ENCODE measurements around the gene TMEM245.

Gene TMEM245

DNA sequence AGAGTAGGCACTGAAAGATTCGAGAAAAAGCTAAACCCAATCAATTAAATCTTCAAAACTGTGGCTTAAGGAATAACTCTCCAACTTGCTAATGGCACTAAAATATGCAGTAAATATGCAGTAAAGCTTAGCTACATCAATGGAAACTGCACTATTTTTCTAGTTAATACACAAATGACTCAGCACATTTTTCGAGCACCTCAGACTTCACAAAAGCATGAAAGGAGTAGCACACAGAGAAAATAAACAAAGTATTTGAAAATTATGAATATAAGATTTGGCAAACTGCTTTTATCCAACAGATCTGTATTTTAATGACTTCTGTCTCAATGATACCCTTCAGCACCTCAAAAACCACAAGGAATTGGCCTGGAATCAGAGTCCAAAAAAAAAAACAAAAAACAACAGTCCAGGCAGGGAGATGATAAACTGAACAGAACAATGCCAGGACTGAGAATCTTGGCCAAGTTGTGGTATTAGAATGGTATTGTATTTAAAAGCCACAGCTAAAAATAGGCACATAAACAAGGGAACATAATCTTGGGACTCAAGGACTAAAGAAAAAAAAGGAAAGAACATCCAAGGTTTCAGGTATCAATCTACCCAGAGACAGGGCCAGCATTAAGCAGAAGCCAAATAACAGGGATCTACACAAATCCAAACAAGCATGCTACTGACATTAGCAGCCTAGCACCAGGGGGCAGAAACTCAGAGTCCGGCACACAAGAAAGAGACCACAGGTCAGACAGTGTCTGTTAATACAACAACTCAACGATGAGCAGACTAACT is 21.4 kb downstream of the TMEM245 start:
- TF ChIP-seq CTCF (IDR thresholded peaks at IDR 0.05; ENCODE audit: low read depth, low read length), result peak; percentile 7
- TF ChIP-seq POLR2A (IDR thresholded peaks at IDR 0.05; ENCODE audit: extremely low read depth, insufficient read length), result no peak
- no peak for TF ChIP-seq MYC (IDR thresholded peaks at IDR 0.05; ENCODE audit: low read depth, low read length)
- no peak overlapping the region for H3K4me3 ChIP-seq (ENCODE audit: low read depth, low read length)
- DNase-seq (ENCODE audit: low read depth), result no peak

DNA sequence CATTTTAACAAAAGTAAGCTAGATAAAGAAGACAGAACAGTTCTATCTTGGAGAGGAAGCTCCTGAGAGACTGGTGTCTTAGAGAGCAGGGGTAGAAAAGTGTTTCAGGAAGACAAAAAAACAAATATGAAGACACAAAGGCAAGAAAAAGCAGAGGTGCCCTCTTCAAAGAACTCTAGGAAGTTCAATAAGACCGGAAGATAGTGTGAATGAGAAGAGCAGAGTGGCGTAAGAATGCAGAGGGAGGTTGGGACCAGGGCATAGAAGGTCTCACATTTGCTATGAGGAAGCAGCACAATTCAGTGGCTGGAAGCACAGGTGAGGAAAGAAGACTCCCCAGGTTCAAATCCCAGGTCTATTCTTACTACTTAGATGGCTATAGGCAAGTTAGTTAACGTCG is 22.6 kb downstream of the TMEM245 start:
- no peak for DNase-seq (ENCODE audit: low read depth)
- TF ChIP-seq MYC (IDR thresholded peaks at IDR 0.05; ENCODE audit: low read depth, low read length) (no peak), POLR2A (IDR thresholded peaks at IDR 0.05; ENCODE audit: extremely low read depth, insufficient read length) (no peak), CTCF (IDR thresholded peaks at IDR 0.05; ENCODE audit: low read depth, low read length) (no peak)
- TF ChIP-seq, protein P1, sequence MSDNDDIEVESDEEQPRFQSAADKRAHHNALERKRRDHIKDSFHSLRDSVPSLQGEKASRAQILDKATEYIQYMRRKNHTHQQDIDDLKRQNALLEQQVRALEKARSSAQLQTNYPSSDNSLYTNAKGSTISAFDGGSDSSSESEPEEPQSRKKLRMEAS (IDR thresholded peaks at IDR 0.05; ENCODE audit: low read depth, low read length), result no peak
- no peak overlapping the region for H3K4me3 ChIP-seq (ENCODE audit: low read depth, low read length)

DNA sequence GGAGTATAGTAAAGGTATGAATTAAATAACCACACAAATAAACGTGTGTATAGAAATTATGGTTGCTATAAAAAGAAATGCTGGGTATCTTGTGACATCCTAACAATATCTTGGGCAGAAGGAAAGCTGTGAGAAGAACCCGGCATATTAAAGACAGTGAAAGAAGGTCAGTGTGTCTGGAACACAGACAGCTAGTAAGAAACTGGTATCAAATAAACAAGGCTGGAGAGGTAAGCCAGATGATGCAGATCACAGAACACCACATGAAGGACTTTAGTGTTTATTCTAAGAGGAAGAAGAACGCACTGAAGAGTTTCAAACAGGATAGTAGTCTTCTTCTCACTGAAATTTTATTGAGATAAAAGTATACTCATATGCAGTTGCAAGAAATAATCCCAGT is 24.4 kb downstream of the TMEM245 start:
- TF ChIP-seq POLR2A (IDR thresholded peaks at IDR 0.05; ENCODE audit: extremely low read depth, insufficient read length), result no peak
- no peak for TF ChIP-seq CTCF (IDR thresholded peaks at IDR 0.05; ENCODE audit: low read depth, low read length)
- TF ChIP-seq, protein P1 (IDR thresholded peaks at IDR 0.05; ENCODE audit: low read depth, low read length), result no peak
- no peak for TF ChIP-seq MYC (IDR thresholded peaks at IDR 0.05; ENCODE audit: low read depth, low read length)
- no peak overlapping the region for H3K4me3 ChIP-seq (ENCODE audit: low read depth, low read length)
- DNase-seq (ENCODE audit: low read depth), result no peak

- H3K4me3 ChIP-seq (ENCODE audit: low read depth, low read length), result no peak overlapping the region
- no peak for DNase-seq (ENCODE audit: low read depth)
- no peak for TF ChIP-seq CTCF (IDR thresholded peaks at IDR 0.05; ENCODE audit: low read depth, low read length)
- TF ChIP-seq POLR2A (IDR thresholded peaks at IDR 0.05; ENCODE audit: extremely low read depth, insufficient read length), result no peak
- TF ChIP-seq, protein P1 (IDR thresholded peaks at IDR 0.05; ENCODE audit: low read depth, low read length), result no peak
- no peak for TF ChIP-seq MYC (IDR thresholded peaks at IDR 0.05; ENCODE audit: low read depth, low read length)
Observed at GRCh38 chr9:109094268-109094667, 25.5 kb downstream of the TMEM245 start.

GRCh38 chr9:109092587-109092986 is 27.2 kb downstream of the TMEM245 start:
- no peak for DNase-seq (ENCODE audit: low read depth)
- no peak for TF ChIP-seq MYC (IDR thresholded peaks at IDR 0.05; ENCODE audit: low read depth, low read length)
- no peak for TF ChIP-seq CTCF (IDR thresholded peaks at IDR 0.05; ENCODE audit: low read depth, low read length)
- TF ChIP-seq POLR2A (IDR thresholded peaks at IDR 0.05; ENCODE audit: extremely low read depth, insufficient read length), result no peak
- TF ChIP-seq, protein P1 (IDR thresholded peaks at IDR 0.05; ENCODE audit: low read depth, low read length), result no peak
- no peak overlapping the region for H3K4me3 ChIP-seq (ENCODE audit: low read depth, low read length)
